HG02588 (cell line): ENCODE measurements around the gene TMEM87B.
"Not testable (repeated sequence)": the region's sequence is repeated elsewhere in the genome, so short reads cannot be mapped to it uniquely, and the experiment has no call there.

ENCODE experiments used
- ATAC-seq: cut with Tn5 transposase; IDR thresholded peaks from one replicate; pipeline ENCODE4 v1.9.1; 2021; ENCODE audit warnings: mild to moderate bottlenecking, moderate library complexity; ENCODE audit not compliant: unreplicated experiment

The TMEM87B gene

GRCh38 chr2:112032689-112033465 is 22.2 kb upstream of the TMEM87B start:
- ATAC-seq: no peak

- ATAC-seq: no peak
Observed at GRCh38 chr2:112033600-112033999, 21.5 kb upstream of the TMEM87B start.

GRCh38 chr2:112034924-112035323 is 20.1 kb upstream of the TMEM87B start:
- ATAC-seq: no peak

- ATAC-seq: no peak
Observed at GRCh38 chr2:112035786-112036185, 19.3 kb upstream of the TMEM87B start.

- ATAC-seq: not testable (repeated sequence)
Observed at GRCh38 chr2:112039556-112039955, 15.5 kb upstream of the TMEM87B start.

- ATAC-seq: not testable (repeated sequence)
Observed at GRCh38 chr2:112040066-112040465, 15.0 kb upstream of the TMEM87B start.

- ATAC-seq: not testable (repeated sequence)
Observed at GRCh38 chr2:112041460-112041859, 13.6 kb upstream of the TMEM87B start.

GRCh38 chr2:112045446-112046014 is 9.5 kb upstream of the TMEM87B start:
- no peak for ATAC-seq

- no peak for ATAC-seq
Observed at GRCh38 chr2:112046231-112046630, 8.8 kb upstream of the TMEM87B start.

- no peak for ATAC-seq
Observed at GRCh38 chr2:112047537-112048235, 7.4 kb upstream of the TMEM87B start.

GRCh38 chr2:112048236-112048592 is 6.9 kb upstream of the TMEM87B start:
- no peak for ATAC-seq

- no peak for ATAC-seq
Observed at GRCh38 chr2:112048887-112049286, 6.2 kb upstream of the TMEM87B start.

GRCh38 chr2:112050316-112050715 is 4.8 kb upstream of the TMEM87B start:
- ATAC-seq: no peak

GRCh38 chr2:112053917-112054846 is 887 bp upstream of the TMEM87B start:
- peak; percentile 54 for ATAC-seq

- ATAC-seq: peak; percentile 2
Observed at GRCh38 chr2:112055730-112056625, 909 bp downstream of the TMEM87B start.

- no peak for ATAC-seq
Observed at GRCh38 chr2:112056626-112056987, 1.5 kb downstream of the TMEM87B start.

- ATAC-seq: no peak
Observed at GRCh38 chr2:112059671-112060070, 4.6 kb downstream of the TMEM87B start.

GRCh38 chr2:112061299-112061698 is 6.2 kb downstream of the TMEM87B start:
- ATAC-seq: no peak

- no peak for ATAC-seq
Observed at GRCh38 chr2:112061840-112062239, 6.8 kb downstream of the TMEM87B start.

GRCh38 chr2:112062894-112063293 is 7.8 kb downstream of the TMEM87B start:
- ATAC-seq: no peak
